Gastroesophageal sphincter (tissue), 4 donors: Measurements from ENCODE around the gene ZNF594. TPM values are rescaled to one million over a fixed set of nuclear protein-coding genes. Genes with fewer than 3 reads are reported as not detected.
"Not testable (repeated sequence)": the region's sequence is repeated elsewhere in the genome, so short reads cannot be mapped to it uniquely, and the experiment has no call there.

Source experiments
- ATAC-seq: fragments of 150-250 bp; one replicate; pipeline ENCODE4 v1.9.1; 2016; ENCODE audit warnings: mild to moderate bottlenecking, moderate library complexity
- H3K27ac ChIP-seq, 4 donors: fragments of 200-600 bp; sonication (generic) in 3 of 4; 1 replicate in 3 of 4; 2 replicates in 1 of 4; pipeline ENCODE4 v1.5.1; 2016 to 2019
- H3K27me3 ChIP-seq: fragments of 200-600 bp; sonication (generic); one replicate; pipeline ENCODE4 v1.5.1; 2019
- H3K36me3 ChIP-seq, 2 donors: fragments of 200-600 bp; sonication (generic); one replicate each; pipeline ENCODE4 v1.5.1; 2019; ENCODE audit warnings: control low read depth in 1 of 2
- H3K4me1 ChIP-seq, 3 donors: fragments of 200-600 bp; sonication (generic); 1 replicate in 2 of 3; 2 replicates in 1 of 3; pipeline ENCODE4 v1.5.1; 2016 to 2019; ENCODE audit warnings: control low read depth in 2 of 3
- H3K4me3 ChIP-seq, 2 donors: fragments of 200-600 bp; sonication (generic); one replicate each; pipeline ENCODE4 v1.5.1; 2019; ENCODE audit warnings: mild to moderate bottlenecking in 1 of 2, moderate library complexity in 1 of 2
- H3K9me3 ChIP-seq, 3 donors: fragments of 200-600 bp; sonication (generic); one replicate each; pipeline ENCODE4 v1.5.1; 2017 to 2019; ENCODE audit warnings: control low read depth in 2 of 3
- EP300 ChIP-seq: sonication (generic); formaldehyde crosslinking; IDR thresholded peaks from one replicate; pipeline ENCODE4 v1.6.1; 2017; ENCODE audit warnings: antibody characterized with exemption, mild to moderate bottlenecking
- POLR2A ChIP-seq, 2 donors: fragments of 450-650 bp; IDR thresholded peaks; one replicate each; pipeline ENCODE4 v1.6.1; 2017; ENCODE audit warnings: antibody characterized with exemption in 2 of 2, mild to moderate bottlenecking in 2 of 2, moderate library complexity in 1 of 2
- POLR2AphosphoS5 ChIP-seq: sonication (generic); formaldehyde crosslinking; IDR thresholded peaks from one replicate; pipeline ENCODE4 v1.6.1; 2017; ENCODE audit warnings: antibody characterized with exemption
- WGBS, 2 donors: methylation state at CpG; one replicate each; pipeline ENCODE4 v1.1.5; 2018; ENCODE audit warnings: low coverage in 1 of 2; 5-methylcytosine and 5-hydroxymethylcytosine counted together
- total RNA-seq, 4 donors: library from RNA; depleted of rRNA; stranded (reverse); fragments of >200 nt; gene quantifications; one replicate each; pipeline ENCODE4 v1.1.0, GENCODE V29; 2016
- TF ChIP-seq, protein P1 (sequence below), 4 experiments: fragments of 200-600 bp in 2 of 4; fragments of 450-650 bp in 2 of 4; sonication (generic) in 1 of 4; IDR thresholded peaks; one replicate each; pipeline ENCODE4 v1.5.1; 2017 to 2019; ENCODE audit warnings: antibody characterized with exemption in 4 of 4, mild to moderate bottlenecking in 2 of 4, moderate library complexity in 2 of 4

ZNF594 gene
- total RNA-seq, 4 donors from 2014 or later, result 8.4 to 21.3 (median 10.7) TPM

GRCh38 chr17:5135726-5136579 is 55.7 kb downstream of the ZNF594 start:
- Histone ChIP-seq H3K36me3 (no peaks in the 10 kb centered on the region), H3K27me3 (no peaks in the 10 kb centered on the region), H3K4me1 (no peaks in the 10 kb centered on the region), H3K9me3 (no peaks in the 10 kb centered on the region), H3K27ac (no peak overlapping the region), H3K4me3 (no peak overlapping the region)
- 86% methylated on average over 2 to 5 of the region's 14 CpGs for WGBS, 2 donors
- TF ChIP-seq POLR2AphosphoS5 (no peak), POLR2A (IDR thresholded peaks at IDR 0.05) (no peak), EP300 (no peak)
- TF ChIP-seq, protein P1, sequence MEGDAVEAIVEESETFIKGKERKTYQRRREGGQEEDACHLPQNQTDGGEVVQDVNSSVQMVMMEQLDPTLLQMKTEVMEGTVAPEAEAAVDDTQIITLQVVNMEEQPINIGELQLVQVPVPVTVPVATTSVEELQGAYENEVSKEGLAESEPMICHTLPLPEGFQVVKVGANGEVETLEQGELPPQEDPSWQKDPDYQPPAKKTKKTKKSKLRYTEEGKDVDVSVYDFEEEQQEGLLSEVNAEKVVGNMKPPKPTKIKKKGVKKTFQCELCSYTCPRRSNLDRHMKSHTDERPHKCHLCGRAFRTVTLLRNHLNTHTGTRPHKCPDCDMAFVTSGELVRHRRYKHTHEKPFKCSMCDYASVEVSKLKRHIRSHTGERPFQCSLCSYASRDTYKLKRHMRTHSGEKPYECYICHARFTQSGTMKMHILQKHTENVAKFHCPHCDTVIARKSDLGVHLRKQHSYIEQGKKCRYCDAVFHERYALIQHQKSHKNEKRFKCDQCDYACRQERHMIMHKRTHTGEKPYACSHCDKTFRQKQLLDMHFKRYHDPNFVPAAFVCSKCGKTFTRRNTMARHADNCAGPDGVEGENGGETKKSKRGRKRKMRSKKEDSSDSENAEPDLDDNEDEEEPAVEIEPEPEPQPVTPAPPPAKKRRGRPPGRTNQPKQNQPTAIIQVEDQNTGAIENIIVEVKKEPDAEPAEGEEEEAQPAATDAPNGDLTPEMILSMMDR (IDR thresholded peaks at IDR 0.05), result no peak
- no peak for ATAC-seq

DNA sequence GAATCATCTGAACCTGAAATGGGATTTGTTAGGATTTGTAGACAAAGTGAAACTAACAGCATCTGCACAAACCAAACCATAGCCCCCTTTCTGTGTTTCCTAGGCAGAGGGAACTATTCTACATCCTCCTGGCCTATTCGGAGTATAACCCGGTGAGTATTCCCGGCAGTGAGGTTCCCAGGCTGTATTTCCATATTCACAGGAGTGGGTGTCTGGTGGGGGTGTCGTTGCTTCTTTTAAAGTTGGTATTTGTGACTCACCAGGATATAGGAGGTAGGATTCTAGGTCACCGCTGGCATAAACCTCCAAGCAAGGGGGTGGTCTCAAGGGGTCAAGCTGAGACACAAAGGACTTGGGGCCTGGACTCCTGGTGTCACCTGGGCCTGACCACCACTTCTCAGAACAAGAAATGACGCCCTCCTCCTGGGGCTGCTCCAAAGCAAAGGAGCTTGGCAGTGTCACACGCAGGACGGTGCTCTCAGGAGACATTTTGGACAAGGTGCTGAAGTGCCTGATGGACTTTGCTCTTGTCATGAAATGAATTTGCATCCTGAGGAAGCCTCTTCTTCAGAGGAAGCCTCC is 56.4 kb downstream of the ZNF594 start:
- not testable (repeated sequence) for H3K27ac ChIP-seq, H3K27me3 ChIP-seq, H3K36me3 ChIP-seq, H3K9me3 ChIP-seq, H3K4me1 ChIP-seq, ATAC-seq, H3K4me3 ChIP-seq
- WGBS, 2 donors, result 74 to 86% methylated on average over 4 to 5 of the region's 8 CpGs

DNA sequence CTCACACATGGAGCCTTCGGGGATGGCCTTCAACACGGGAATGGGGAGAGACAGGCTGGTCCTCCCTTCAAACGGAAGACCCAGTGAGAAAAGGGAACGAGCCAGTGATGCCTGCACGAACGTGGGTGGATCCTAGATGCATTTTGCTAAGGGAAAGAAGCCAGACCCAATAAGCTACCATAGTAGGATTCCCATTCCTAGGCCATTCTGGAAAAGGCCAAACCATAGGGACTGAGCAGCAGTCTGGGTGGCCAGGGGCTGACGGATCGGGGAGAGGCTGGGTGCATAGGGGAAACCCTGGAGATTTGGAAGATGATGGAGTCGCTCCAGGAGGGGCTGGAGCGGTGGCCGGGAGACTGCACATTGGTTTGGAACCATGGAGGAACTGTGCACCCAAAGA is 57.1 kb downstream of the ZNF594 start:
- not testable (repeated sequence) for H3K4me1 ChIP-seq, ATAC-seq, H3K36me3 ChIP-seq, H3K4me3 ChIP-seq, H3K27ac ChIP-seq, H3K9me3 ChIP-seq, H3K27me3 ChIP-seq
- 81 to 90% methylated on average over 9 to 11 of the region's 11 CpGs for WGBS, 2 donors

DNA sequence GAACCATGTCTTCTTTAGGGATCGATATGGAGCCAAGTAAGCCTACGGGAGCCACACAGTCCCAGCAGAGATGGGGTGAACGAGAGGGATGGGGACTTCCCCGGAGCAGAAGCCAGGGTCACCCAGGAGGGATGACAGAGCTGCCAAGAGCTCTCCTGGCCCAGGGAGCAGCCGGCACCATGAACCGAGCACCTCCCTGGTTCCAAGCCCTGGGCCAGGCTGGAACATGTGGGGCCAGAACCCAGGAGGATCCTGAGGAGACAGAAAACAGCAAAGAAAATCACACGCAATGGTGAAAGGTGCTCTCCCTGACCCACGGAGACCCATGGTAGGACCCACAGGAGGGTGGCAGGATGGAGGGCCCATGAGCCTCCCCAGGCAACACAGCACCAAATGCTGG is 57.7 kb downstream of the ZNF594 start:
- WGBS, 2 donors, result 80 to 100% methylated on average over 1 of the region's 8 CpGs
- H3K27me3 ChIP-seq, H3K36me3 ChIP-seq, H3K27ac ChIP-seq, H3K9me3 ChIP-seq, H3K4me1 ChIP-seq, ATAC-seq, H3K4me3 ChIP-seq: not testable (repeated sequence)

DNA sequence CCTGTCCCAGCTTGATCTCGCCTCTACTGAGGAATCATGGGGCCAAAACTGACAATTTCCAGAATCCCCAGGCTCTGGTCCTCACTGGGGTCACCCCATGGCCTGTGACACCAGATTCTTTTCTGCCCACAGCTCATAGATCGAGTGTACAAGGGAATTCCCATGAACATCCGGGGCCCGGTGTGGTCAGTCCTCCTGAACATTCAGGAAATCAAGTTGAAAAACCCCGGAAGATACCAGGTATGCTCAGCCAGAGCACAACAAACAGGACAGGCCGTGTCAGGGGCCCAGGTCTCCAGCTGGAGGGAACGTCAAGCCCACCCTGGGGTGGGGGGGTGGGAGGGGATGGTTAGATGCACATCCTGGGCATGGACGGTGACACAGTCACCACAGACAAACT is 58.4 kb downstream of the ZNF594 start:
- H3K27ac ChIP-seq, result no peak overlapping the region
- H3K27me3 ChIP-seq, result no peaks in the 10 kb centered on the region
- H3K36me3 ChIP-seq, result no peaks in the 10 kb centered on the region
- H3K9me3 ChIP-seq, result no peaks in the 10 kb centered on the region
- no peak overlapping the region for H3K4me3 ChIP-seq
- H3K4me1 ChIP-seq, result no peaks in the 10 kb centered on the region
- TF ChIP-seq, protein P1 (IDR thresholded peaks at IDR 0.05), result no peak
- TF ChIP-seq POLR2A (IDR thresholded peaks at IDR 0.05), result no peak
- no peak for TF ChIP-seq EP300
- TF ChIP-seq POLR2AphosphoS5, result no peak
- no peak for ATAC-seq
- 40% methylated on average over 1 of the region's 8 CpGs; no CpG with 5 or more reads in 1 of the 2 donors for WGBS, 2 donors

- not testable (repeated sequence) for H3K27ac ChIP-seq, ATAC-seq, H3K9me3 ChIP-seq, H3K4me1 ChIP-seq, H3K4me3 ChIP-seq, H3K27me3 ChIP-seq, H3K36me3 ChIP-seq
- WGBS, 2 donors, result 89% methylated on average over 8 of the region's 15 CpGs; no CpG with 5 or more reads in 1 of the 2 donors
Measured at GRCh38 chr17:5132503-5133225, 59.0 kb downstream of the ZNF594 start.

DNA sequence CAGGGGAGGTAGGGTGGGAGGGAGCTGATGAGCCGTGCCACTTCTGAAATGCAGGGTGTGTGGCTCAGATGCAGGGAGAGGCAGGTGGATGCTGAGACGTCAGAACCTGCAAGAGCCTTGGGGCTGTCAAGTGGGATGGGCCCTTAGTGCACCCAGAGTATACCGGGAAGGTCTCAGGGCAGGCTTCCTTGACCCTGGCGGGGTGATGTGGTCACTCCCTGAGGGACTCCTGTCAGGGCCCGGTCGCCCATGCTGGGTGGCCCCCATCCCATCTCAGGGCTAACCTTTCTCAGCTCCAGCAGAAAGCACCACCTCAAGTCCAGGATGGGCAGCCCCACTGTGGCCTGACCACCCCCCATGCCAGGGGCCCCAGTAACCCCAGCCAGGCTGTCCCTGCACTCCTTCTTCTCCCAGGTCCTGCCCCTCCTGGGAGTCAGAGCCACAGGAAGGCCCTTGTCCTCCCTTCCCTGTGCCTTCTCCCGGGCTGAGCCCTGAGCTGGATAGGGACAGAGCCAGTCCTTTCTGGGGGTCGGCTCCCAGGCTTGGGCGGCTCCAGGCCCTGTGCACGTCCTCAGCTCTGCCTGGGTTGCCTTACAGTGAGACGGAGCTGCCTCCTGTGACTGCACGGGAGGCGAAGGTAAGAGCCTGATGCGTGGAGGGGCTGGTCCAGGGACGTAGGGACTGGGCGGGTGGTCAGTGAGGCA is 59.7 kb downstream of the ZNF594 start:
- H3K4me1 ChIP-seq, H3K4me3 ChIP-seq, H3K36me3 ChIP-seq, H3K9me3 ChIP-seq, H3K27ac ChIP-seq, ATAC-seq, H3K27me3 ChIP-seq: not testable (repeated sequence)
- WGBS, 2 donors, result 20 to 50% methylated on average over 1 to 2 of the region's 16 CpGs
